ENCODE measurements around the gene FBXO15. TPM values are rescaled to one million over a fixed set of nuclear protein-coding genes. Genes with fewer than 3 reads are reported as not detected.

Gene FBXO15
- total RNA-seq, 2 experiments from 2014 or later, result 1.2 to 1.3 TPM

DNA sequence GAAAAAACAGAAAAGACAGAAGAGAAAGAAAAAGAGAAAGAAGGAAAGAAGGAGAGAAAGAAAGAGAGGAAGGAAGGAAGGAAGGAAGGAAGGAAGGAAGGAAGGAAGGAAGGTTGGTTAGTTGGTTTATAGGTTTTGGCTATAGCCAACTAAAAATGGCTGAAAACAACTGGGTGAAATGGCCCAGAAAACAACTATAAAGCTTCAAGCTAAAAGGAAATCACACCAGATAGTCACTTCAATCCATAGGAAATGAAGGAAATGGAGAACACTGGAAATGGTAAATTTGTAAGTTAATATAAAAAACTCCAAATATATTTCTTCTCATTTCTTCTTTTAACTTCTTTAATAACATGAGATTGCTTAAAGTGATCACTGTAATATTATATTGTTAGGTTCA, 118.5 kb downstream of the FBXO15 start:
- intact Hi-C loops (cut with micrococcal nuclease), result no loop called here
- Mint-ChIP-seq H3K4me3 (no peak overlapping the region), H3K9me3 (no peaks in the 10 kb centered on the region), H3K27ac (no peak overlapping the region), H3K4me1 (ENCODE audit: low read depth) (no peaks in the 10 kb centered on the region), H3K27me3 (ENCODE audit: low read depth) (peaks cover 4% of the 10 kb centered on the region), H3K36me3 (ENCODE audit: low read depth) (no peaks in the 10 kb centered on the region)
- CTCF ChIA-PET, result no interaction called here
- DNase-seq, result no peak

Other genes starting within 250 kb of the FBXO15 start
- 10 to 100 TPM; 35.6 to 37.7 TPM for gene TIMM21, start 689 bp upstream of the FBXO15 start, total RNA-seq
- 10 to 100 TPM; 77.8 to 78.3 TPM for gene CYB5A, start 144.1 kb upstream of the FBXO15 start, total RNA-seq
- gene C18orf63, start 168.0 kb upstream of the FBXO15 start, total RNA-seq, result not detected